IPS DF 19.7 (cell line): ENCODE results near the gene MATK.

Experiments used
- DNase-seq: peaks from one replicate; pipeline ENCODE4 v3.0.0-alpha.2; 2013; ENCODE audit warnings: low read depth, low spot score

MATK gene

DNA sequence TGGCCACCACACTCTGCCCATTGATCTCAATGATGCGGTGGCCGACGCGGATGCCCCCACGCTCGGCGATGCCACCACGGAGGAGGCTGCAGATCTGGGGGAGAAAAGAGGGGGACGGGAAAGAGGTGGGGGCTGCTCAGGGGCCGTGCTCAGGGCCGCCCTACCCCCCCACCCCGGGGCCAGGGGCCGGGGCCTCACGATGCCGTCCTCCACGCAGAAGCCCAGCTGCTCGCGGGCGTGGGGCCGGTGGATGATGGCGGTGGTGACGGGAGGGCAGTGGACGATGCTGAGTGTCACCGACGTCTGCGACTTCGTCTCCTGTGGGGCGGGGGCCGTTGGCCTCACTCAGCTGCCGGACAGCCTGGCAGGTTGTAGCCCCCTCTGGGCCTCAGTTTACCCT, 34.9 kb downstream of the MATK start:
- DNase-seq: no peak

DNA sequence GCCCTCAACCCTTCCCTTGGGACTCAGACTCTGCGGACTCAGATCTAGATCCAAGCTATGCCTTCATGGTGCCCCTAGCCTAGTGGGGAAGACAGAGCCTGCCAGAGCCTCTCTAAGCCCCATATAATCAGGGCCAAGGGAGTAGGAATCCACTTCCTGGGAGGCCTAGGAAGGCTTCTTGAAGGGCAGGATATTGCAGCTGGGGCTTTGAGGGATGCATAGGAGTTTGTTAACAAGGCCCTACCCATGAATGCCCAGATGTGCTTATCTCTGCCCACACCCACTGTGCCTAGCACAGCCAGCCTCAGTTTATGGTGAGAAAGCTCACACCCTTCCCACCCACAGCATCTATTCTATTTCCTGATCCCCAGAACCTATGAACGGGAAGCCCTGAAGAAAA, 36.0 kb downstream of the MATK start:
- DNase-seq: no peak

DNA sequence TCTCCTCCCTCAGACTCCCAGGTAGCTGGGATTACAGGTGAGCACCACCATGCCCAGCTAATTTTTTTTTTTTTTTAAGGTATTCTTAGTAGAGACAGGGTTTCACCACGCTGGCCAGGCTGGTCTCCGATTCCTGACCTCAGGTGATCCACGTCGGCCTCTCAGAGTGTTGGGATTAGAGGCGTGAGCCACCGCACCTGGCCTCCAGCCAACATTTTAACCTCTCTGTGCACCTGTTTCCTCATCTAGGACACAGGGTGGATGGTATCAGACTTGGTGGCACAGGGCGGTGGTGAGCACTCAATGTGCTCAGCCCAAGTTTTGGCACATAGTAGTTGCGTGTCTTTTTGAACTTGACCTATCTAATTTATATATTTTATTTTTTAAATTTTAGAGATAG, 37.2 kb downstream of the MATK start:
- DNase-seq: no peak

DNA sequence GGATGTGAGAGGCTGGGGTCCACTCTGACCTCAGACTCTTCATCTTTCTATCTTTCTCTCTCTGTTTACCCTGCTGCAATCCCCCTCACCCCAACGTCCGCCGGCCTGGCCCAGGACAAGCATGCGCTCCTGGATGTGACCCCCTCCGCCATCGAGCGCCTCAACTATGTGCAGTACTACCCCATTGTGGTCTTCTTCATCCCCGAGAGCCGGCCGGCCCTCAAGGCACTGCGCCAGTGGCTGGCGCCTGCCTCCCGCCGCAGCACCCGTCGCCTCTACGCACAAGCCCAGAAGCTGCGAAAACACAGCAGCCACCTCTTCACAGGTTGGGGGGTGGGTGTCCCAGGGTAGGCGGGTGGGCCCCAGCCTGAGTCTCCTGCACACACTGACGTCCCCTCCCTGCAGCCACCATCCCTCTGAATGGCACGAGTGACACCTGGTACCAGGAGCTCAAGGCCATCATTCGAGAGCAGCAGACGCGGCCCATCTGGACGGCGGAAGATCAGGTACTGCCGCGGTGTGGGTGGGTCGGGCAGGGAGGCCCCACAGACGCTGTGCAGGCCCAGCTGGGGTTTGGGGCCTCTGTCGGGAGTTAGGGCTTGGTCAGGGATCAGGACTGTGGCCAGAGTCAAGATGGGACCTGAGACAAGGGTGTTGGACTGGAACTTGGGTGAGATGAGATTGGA, 39.7 kb downstream of the MATK start:
- DNase-seq: no peak

DNA sequence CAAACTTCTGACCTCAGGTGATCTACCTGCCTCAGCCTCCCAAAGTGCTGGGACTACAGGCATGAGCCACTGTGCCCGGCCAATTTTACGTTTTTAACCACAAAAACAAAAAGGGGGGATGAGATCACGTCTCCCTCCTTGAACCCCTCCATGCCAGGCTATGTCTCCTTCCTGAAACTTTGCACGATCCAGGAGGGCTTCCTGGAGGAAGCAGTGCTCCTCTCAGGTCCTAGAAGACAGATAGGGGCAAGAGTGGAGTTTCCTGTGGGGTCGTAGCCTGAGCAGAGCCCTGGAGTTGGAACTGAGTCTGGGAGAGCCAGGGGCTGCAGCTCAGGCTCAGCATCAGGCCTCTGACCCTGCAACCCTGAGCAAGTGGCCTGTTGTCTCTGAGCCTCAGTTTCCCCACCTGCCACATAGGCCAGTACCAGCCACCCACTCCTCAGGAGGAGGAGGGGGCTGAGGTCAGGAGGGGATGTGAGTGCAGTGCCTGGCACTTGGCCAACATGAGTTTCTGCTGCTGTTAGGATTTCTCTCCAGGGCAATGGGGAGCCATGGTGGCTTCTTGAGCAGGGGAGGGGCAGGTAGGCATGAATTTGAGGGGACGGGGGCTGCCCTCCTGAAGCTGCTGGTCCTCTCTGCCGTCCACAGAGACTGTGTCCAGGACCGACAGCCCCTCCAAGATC, 40.7 kb downstream of the MATK start:
- no peak for DNase-seq

DNA sequence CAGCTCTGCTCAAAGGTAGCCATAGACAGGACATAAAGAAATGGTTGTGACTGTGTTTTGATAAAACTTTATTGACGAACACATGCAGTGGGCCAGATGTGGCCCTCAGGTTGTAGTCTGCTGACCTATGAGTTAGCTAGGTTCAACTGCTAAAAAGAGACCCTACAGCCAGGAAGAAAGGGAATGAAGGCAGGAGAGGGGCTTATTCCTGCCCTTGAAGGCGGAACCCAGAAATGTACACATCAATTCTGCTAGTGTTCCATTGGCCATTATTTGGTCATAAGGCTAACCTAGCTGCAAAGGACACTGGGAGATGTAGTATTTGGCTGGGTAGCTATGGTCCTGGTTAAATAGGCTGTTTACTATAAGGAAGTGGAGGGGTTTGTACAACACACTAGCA, 42.7 kb downstream of the MATK start:
- DNase-seq: no peak

DNA sequence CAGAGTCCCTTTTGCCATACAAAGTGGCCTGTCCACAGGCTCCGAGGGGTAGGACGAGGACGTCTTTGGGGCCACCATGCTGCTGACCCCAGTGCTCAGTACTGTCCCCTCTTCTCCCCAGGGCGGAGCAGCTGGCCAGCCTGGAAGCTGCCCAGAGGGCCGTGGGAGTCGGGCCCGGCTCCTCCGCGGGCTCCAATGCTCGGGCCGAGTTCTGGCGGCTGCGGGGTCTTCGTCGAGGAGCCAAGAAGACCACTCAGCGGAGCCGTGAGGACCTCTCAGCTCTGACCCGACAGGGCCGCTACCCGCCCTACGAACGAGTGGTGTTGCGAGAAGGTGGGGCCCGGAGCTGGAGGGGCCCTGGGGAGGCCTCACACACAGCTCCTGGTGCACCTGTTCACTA, 45.8 kb downstream of the MATK start:
- no peak for DNase-seq

DNA sequence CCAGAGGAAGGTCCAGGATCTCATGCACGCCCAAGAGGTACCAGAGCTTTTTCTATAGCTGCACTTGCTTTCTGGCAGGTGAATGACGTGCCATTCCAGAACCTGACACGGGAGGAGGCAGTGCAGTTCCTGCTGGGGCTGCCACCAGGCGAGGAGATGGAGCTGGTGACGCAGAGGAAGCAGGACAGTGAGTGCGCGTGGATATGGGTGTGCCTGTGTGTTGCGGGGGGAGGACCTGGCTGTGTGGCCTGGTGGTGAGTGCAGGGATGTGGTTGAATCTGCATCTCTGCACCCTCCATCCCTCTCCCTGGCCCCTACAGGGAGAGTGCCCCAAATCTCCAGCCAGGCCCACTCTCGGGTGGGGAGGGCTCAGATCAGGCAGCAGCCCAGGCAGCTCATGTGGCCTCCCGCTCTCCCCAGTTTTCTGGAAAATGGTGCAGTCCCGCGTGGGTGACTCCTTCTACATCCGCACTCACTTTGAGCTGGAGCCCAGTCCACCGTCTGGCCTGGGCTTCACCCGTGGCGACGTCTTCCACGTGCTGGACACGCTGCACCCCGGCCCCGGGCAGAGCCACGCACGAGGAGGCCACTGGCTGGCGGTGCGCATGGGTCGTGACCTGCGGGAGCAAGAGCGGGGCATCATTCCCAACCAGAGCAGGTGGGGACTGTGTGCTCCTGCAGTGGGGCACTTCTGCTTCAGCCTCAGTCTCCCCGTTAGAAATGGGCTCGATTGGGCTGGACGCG, 47.5 kb downstream of the MATK start:
- DNase-seq: no peak

DNA sequence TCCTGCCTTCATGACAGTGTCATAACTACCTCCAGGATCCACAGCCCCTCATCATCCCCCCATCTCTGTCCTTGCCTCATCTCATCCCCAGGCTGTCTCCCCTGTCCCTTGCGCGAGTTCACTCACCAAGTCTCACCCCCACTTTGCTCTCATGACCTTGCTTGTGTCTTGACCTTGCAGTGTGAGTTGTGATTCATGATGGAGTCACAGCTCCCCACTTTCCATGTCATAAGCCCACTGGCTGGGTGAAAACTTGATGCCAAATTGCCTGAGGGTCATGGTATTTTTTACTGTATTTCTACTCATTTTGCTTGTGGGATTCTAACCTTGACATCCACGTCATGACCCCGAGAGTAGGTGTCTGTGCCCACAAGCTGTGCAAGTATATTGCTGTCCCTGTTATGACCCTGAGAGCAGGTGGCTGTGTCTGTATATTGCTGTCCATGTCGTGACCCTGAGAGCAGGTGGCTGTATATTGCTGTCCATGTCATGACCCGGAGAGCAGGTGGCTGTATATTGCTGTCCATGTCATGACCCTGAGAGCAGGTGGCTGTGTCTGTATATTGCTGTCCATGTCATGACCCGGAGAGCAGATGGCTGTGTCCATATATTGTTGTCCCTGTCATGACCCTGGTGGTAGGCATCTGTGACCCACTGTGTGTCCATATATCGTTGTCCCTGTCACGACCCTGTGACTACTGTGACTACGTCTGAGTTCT, 48.5 kb downstream of the MATK start:
- no peak for DNase-seq

DNA sequence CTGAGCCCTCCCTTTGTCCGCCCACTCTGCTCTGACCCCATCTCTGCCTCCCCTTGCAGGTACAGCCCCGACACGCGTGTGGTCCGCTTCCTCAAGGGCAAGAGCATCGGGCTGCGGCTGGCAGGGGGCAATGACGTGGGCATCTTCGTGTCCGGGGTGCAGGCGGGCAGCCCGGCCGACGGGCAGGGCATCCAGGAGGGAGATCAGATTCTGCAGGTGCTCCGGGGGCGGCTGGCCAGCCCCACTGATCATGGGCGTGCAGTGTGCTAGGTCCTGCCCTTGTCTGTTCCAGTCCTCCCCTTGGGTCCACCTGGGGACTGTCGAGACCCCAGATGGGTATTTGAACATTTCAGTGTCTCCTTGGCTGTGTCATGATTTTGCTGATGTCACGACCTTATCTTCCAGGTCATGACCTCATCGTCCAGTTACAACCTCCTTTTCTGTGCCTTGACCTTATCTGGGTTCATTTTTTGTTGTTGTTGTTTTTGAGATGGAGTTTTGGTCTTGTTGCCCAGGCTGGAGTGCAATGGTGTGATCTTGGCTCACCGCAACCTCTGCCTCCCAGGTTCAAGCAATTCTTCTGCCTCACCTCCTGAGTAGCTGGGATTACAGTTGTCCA, 50.0 kb downstream of the MATK start:
- no peak for DNase-seq

DNA sequence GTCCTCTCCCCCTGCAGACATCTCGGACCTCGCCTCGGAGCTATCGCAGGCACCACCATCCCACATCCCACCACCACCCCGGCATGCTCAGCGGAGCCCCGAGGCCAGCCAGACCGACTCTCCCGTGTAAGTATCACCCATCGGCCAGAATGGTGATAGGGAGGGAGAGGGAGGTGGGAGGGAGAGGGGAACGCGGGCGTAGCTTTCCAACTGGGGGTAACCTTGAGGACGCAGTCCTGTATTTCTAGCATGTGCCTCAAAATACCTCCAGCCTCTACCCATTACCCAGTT, 51.9 kb downstream of the MATK start:
- DNase-seq: no peak

DNA sequence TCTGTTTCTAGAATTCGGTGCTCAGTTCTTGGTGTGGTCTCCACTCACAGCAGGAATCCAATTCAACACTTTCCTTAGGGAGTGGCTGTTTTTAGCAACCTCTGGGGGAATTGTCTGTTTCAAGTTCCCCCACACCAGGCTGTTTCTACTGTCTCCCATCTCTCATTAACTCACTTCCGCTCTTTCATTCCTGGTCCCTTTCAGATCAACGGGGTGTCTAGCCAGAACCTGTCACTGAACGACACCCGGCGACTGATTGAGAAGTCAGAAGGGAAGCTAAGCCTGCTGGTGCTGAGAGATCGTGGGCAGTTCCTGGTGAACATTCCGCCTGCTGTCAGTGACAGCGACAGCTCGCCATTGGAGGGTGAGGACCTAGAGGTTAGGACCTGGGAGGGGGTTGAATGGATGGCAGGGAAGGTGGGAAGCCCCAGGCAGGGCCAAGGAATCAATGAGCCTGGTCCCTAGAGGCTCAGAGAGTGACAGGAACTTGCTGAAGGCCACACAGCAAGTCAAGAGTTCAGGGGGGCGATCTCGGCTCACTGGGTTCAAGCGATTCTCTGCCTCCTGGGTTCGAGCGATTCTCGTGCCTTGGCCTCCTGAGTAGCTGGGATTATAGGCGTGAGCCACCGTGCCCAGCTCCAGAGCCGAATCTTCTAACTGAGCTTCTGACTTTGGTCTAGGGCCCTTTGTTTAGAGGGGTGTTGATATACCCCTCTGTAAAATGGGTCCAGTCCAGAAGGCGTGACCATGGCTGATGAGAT, 52.5 kb downstream of the MATK start:
- no peak for DNase-seq

DNA sequence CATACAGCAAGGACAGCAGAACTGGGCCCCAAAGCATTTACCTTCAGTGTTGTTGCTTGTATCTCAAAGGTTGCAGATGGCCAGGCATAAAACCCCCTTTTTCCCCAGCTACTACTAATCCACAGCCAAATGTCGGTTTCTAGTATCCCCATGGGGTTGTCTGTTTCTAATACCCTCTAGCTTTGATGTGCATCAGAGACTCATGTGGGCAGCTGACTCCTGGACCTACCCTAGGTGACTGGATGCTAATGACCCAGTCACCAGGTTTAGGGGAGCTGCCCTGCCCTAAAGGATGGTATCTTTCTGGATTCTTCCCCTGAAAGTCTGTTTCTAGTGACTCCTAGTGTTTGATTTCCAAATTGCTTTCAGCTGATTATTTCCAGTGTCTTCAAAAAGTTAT, 54.1 kb downstream of the MATK start:
- no peak for DNase-seq

DNA sequence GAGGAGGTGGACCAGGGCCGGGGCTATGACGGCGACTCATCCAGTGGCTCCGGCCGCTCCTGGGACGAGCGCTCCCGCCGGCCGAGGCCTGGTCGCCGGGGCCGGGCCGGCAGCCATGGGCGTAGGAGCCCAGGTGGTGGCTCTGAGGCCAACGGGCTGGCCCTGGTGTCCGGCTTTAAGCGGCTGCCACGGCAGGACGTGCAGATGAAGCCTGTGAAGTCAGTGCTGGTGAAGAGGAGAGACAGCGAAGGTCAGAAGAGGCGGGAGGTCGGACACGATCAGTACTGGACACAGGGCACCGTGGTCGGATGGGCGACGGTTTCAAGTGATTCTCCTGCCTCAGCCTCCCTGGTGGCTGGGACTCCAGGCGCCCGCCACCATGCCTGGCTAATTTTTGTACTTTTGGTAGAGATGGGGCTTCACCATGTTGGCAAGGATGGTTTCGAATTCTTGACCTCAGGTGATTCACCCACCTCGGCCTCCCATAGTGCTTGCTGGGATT, 55.7 kb downstream of the MATK start:
- no peak for DNase-seq
